Measurements from ENCODE around the gene GALK1. TPM values are rescaled to one million over a fixed set of nuclear protein-coding genes. Genes with fewer than 3 reads are reported as not detected.

The GALK1 gene
- total RNA-seq, 4 donors from 2014 or later, result 13.7 to 23.2 (median 20.4) TPM

DNA sequence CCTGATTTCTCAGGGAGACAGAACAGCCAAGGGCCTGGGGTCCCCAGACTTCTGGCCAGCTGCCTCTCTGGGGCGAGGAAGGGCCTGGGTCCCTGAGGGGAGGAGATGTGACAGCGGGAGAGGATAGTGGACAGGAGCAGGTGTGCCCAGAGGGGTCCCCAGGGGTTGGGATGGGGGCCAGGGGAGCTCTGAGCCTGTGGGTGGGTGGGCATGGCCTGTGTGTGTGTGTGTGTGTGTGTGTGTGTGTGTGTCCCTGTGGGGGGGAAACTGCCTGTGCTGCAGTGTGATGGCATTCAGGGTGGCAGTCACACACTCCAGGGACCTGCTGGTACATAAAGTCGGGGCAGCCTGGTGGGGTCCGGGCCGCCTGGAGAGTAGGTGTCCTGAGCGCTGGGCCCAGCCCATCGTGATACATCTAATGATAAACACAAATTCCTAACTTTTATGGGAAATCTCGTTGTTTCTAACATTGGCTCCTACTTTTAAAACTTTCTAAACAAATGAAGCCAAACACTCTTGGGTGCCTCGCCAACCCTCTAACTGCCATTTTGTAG is 42.4 kb downstream of the GALK1 start:
- peaks cover 83% of the 10 kb centered on the region for H3K27me3 ChIP-seq
- peak overlapping the region in 3 of 4 donors; percentile 78 to 84 (median 82) for H3K27ac ChIP-seq
- WGBS, 2 donors (ENCODE audit: low coverage in 1 of 2), result 78 to 82% methylated on average over 6 to 9 of the region's 9 CpGs

DNA sequence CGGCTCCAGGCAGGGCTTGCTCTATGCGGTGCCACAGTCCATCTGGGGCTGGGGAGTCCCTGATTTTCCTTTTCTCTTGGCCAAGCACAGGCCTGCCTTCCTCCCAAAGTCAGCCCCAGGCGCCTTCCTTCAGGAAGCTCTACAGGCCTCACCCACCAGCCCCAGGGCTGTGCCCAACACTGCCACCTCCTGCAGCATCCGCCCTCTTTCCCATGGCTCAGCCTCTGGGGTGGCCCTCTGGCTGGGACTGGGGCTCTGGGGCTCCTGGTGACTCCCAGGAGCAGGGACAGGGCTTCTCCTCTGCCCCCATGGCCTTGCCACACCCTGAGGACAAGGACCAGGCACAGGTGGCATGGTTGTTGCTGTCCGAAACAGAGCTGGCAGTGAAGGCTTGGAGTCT is 42.9 kb downstream of the GALK1 start:
- no peak for TF ChIP-seq POLR2AphosphoS5 (IDR thresholded peaks at IDR 0.05)
- peak overlapping the region in 1 of 2 donors; percentile 58 for H3K4me3 ChIP-seq
- peaks cover 87% of the 10 kb centered on the region for H3K27me3 ChIP-seq
- no peak for ATAC-seq
- no peaks in the 10 kb centered on the region for H3K9me3 ChIP-seq
- no CpG with 5 or more reads among the region's 5 CpGs for WGBS, 2 donors (ENCODE audit: low coverage in 1 of 2)
- peaks cover 0 to 21% of the 10 kb centered on the region in 2 donors for H3K36me3 ChIP-seq
- H3K27ac ChIP-seq, result peak overlapping the region in 3 of 4 donors; percentile 78 to 84 (median 82)
- peaks cover 0 to 23% (median 7%) of the 10 kb centered on the region in 3 donors for H3K4me1 ChIP-seq

More for the DNA sequence above, 42.4 kb downstream of the GALK1 start:
- H3K4me3 ChIP-seq, result peak overlapping the region in 1 of 2 donors; percentile 58
- ATAC-seq, result no peak
- peaks cover 0 to 25% of the 10 kb centered on the region in 2 donors for H3K36me3 ChIP-seq
- H3K4me1 ChIP-seq, result peaks cover 0 to 23% (median 7%) of the 10 kb centered on the region in 3 donors
- no peaks in the 10 kb centered on the region for H3K9me3 ChIP-seq
- TF ChIP-seq POLR2A (IDR thresholded peaks at IDR 0.05) (no peak), POLR2AphosphoS5 (IDR thresholded peaks at IDR 0.05) (no peak), EP300 (IDR thresholded peaks at IDR 0.05) (no peak)
- TF ChIP-seq, protein P1, sequence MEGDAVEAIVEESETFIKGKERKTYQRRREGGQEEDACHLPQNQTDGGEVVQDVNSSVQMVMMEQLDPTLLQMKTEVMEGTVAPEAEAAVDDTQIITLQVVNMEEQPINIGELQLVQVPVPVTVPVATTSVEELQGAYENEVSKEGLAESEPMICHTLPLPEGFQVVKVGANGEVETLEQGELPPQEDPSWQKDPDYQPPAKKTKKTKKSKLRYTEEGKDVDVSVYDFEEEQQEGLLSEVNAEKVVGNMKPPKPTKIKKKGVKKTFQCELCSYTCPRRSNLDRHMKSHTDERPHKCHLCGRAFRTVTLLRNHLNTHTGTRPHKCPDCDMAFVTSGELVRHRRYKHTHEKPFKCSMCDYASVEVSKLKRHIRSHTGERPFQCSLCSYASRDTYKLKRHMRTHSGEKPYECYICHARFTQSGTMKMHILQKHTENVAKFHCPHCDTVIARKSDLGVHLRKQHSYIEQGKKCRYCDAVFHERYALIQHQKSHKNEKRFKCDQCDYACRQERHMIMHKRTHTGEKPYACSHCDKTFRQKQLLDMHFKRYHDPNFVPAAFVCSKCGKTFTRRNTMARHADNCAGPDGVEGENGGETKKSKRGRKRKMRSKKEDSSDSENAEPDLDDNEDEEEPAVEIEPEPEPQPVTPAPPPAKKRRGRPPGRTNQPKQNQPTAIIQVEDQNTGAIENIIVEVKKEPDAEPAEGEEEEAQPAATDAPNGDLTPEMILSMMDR (IDR thresholded peaks at IDR 0.05), result no peak

DNA sequence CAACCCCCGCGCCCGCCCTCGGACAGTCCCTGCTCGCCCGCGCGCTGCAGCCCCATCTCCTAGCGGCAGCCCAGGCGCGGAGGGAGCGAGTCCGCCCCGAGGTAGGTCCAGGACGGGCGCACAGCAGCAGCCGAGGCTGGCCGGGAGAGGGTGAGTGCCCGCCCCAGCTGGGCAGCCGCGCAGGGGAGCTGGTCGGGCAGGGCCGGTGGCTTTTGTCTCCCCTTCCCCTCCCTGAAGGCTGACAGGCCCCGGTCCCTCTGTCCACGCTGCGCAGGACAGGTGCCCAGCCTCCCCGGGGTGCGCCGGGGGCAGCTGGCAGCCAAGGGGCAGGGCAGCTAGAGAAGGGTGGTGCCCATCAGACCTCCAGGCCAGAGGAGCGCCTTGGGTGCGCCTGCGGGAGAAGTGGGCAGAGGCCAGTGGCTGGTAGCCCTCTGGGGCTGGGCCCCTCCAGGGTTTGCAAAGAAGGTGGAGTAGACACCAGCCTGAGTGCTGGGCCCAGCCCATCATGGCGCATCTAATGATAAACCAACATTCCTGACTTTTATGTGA is 43.5 kb downstream of the GALK1 start:
- peak; percentile 17 for ATAC-seq
- no CpG with 5 or more reads among the region's 33 CpGs for WGBS, 2 donors (ENCODE audit: low coverage in 1 of 2)
- peak overlapping the region in 3 of 4 donors; percentile 78 to 84 (median 82) for H3K27ac ChIP-seq
- H3K36me3 ChIP-seq, result peaks cover 0 to 18% of the 10 kb centered on the region in 2 donors
- H3K4me3 ChIP-seq, result peak overlapping the region; percentile 19 to 58
- TF ChIP-seq POLR2AphosphoS5 (IDR thresholded peaks at IDR 0.05), result no peak
- no peak for TF ChIP-seq EP300 (IDR thresholded peaks at IDR 0.05)
- TF ChIP-seq, protein P1 (IDR thresholded peaks at IDR 0.05), result no peak
- TF ChIP-seq POLR2A (IDR thresholded peaks at IDR 0.05), result no peak
- peaks cover 0 to 23% (median 7%) of the 10 kb centered on the region in 3 donors for H3K4me1 ChIP-seq
- peaks cover 87% of the 10 kb centered on the region for H3K27me3 ChIP-seq
- H3K9me3 ChIP-seq, result no peaks in the 10 kb centered on the region

DNA sequence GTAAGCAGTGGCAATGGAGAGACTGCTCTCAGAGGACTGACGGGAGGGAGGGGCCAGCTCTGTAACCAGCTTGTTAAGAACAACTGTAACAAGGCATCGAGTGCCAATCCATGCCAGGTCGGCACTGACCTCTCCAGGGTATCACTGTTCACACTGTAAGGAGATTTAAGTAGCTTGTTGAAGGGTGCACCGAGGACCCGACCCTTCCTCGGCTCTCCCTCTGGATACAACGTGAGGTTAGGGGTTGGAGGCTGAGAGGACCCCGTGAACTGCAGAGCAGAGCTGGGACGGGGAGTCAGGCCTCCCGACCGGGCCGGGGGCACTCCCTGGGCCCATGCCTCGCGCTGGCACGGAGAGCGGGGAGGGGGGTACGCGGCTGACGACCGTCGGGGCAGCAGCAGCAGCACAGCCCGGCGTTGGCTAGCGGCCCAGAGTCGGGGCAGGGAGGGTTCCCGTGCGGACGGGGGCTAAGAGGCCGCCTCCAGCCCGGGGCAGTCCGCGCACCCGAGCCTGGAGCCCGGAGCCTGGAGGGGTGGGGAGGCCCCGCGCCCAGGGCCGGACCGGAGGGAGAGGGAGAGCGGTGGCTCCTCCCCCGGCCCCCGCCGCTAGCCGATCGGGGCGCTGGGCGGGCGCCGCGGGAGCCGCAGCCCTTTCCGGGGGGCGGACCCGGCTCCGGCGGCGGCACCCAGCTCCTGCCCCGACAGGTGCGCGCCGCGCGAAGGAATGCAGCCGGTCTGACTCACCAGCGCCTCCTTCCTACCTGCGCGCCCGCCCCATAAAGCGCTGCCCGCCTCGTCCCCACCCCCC is 44.1 kb downstream of the GALK1 start, which contains the start of gene ITGB4:
ITGB4 (plus strand) TSS at position 804 of the 807 bp plus-strand sequence. CDS start 3,245 bp downstream, outside the sequence.
- H3K4me3 ChIP-seq, result peak within 1 kb of the TSS; percentile 19 to 58
- H3K27me3 ChIP-seq, result peaks cover 92% of the 10 kb centered on the region
- peaks cover 0 to 23% (median 7%) of the 10 kb centered on the region in 3 donors for H3K4me1 ChIP-seq
- TF ChIP-seq, protein P1 (IDR thresholded peaks at IDR 0.05), result peak in 1 of 4 experiments; percentile 17
- TF ChIP-seq POLR2AphosphoS5 (IDR thresholded peaks at IDR 0.05) (no peak), EP300 (IDR thresholded peaks at IDR 0.05) (no peak), POLR2A (IDR thresholded peaks at IDR 0.05) (peak; percentile 29 to 40)
- H3K9me3 ChIP-seq, result no peaks in the 10 kb centered on the region
- 0 to 6% methylated on average over 2 to 3 of the region's 70 CpGs for WGBS, 2 donors (ENCODE audit: low coverage in 1 of 2)
- peak within 1 kb of the TSS in 3 of 4 donors; percentile 78 to 84 (median 82) for H3K27ac ChIP-seq
- peaks cover 0 to 14% of the 10 kb centered on the region in 2 donors for H3K36me3 ChIP-seq
- ATAC-seq, result peak; percentile 69

DNA sequence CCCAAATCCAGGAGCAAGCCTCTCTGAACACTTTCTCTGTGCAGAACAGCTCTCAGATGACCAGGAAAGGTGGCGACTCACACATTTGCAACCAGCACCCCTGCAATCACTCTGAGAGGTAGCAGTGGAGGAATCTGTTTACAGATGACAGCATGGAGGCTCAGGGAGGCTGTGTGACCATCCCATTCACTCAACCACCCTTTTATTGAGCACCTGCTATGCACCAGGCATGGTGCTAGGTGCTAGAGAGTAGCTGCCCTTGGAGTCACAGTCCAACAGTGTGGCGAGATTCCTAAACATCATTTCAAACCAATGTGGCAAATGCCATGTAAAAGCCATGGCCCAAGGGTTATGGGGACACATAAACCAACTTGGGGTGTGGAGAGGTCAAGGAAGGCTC is 45.3 kb downstream of the GALK1 start:
- no peak for ATAC-seq
- Histone ChIP-seq H3K36me3 (peaks cover 0 to 5% of the 10 kb centered on the region in 2 donors), H3K27ac (peak overlapping the region in 3 of 4 donors; percentile 51 to 84 (median 78)), H3K9me3 (no peaks in the 10 kb centered on the region), H3K4me3 (no peak overlapping the region), H3K4me1 (peaks cover 0 to 23% (median 7%) of the 10 kb centered on the region in 3 donors), H3K27me3 (peaks cover 92% of the 10 kb centered on the region)
- WGBS, 2 donors (ENCODE audit: low coverage in 1 of 2), result 80% methylated on average over 1 of the region's 2 CpGs; no CpG with 5 or more reads in 1 of the 2 donors
- TF ChIP-seq POLR2A (IDR thresholded peaks at IDR 0.05) (no peak), POLR2AphosphoS5 (IDR thresholded peaks at IDR 0.05) (no peak), EP300 (IDR thresholded peaks at IDR 0.05) (no peak)
- TF ChIP-seq, protein P1 (IDR thresholded peaks at IDR 0.05), result no peak

Measured in gastroesophageal sphincter (tissue), 4 donors.